Endothelial cell of umbilical vein (primary cell): ENCODE measurements around the gene FGD5. TPM values are rescaled to one million over a fixed set of nuclear protein-coding genes. Genes with fewer than 3 reads are reported as not detected.

ENCODE experiments used
- BruUV-seq: library from RNA; stranded (reverse); fragments of 400-500 nt; replicated peaks from 2 replicates; lab custom pipeline; 2021; lab: Mats Ljungman, UMichigan
- CTCF ChIA-PET: fragments of 300-600, 350-600 bp; sonication (Branson Sonifier 250); formaldehyde crosslinking; loops from one replicate; lab custom pipeline; 2021; ENCODE audit warnings: antibody characterized with exemption, inconsistent platforms; lab: Charles Lee
- POLR2A ChIA-PET: fragments of 300-600, 350-600 bp; sonication (Branson Sonifier 250); formaldehyde crosslinking; loops from one replicate; lab custom pipeline; 2021; ENCODE audit warnings: antibody characterized with exemption, inconsistent platforms; lab: Charles Lee
- DNase-seq: peaks from one replicate; pipeline ENCODE4 v3.0.0-alpha.2; 2011; ENCODE audit warnings: low read depth, low spot score
- FAIRE-seq: peaks from 2 replicates; lab custom pipeline; 2011; peaks lifted over from hg19 to GRCh38; lab: Jason Lieb, UNC
- H2AFZ ChIP-seq: 2 replicates; pipeline ENCODE4 v1.6.0; 2012; ENCODE audit warnings: low read depth, low read length, control low read depth, inconsistent platforms
- H3K27ac ChIP-seq: 2 replicates; pipeline ENCODE4 v1.5.1; 2011; ENCODE audit warnings: low read depth, mild to moderate bottlenecking, control low read depth, low read length, moderate library complexity; ENCODE audit not compliant: insufficient read depth
- H3K27me3 ChIP-seq, 2 experiments: 2 replicates each; pipeline versions ENCODE4 v1.6.0 to v1.6.1; 2011; ENCODE audit warnings: low read length in 2 of 2, mixed read lengths in 1 of 2; ENCODE audit not compliant: control insufficient read depth in 2 of 2, insufficient read depth in 2 of 2
- H3K36me3 ChIP-seq, 2 experiments: 2 replicates in 1 of 2; 3 replicates in 1 of 2; pipeline ENCODE4 v1.5.1; 2011; ENCODE audit warnings: low read length in 2 of 2, mild to moderate bottlenecking in 1 of 2, moderate library complexity in 1 of 2; ENCODE audit not compliant: control insufficient read depth in 2 of 2, insufficient read depth in 2 of 2; ENCODE audit errors: extremely low read depth in 1 of 2
- H3K4me1 ChIP-seq: 3 replicates; pipeline ENCODE4 v1.5.1; 2011; ENCODE audit warnings: mild to moderate bottlenecking, low read length; ENCODE audit not compliant: control insufficient read depth, insufficient read depth; ENCODE audit errors: extremely low read depth
- H3K4me2 ChIP-seq: 2 replicates; pipeline ENCODE4 v1.6.1; 2011; ENCODE audit warnings: low read length, control low read depth, mixed read lengths; ENCODE audit not compliant: insufficient read depth
- H3K4me3 ChIP-seq, 3 experiments: fragments of 200-600 bp in 1 of 3; sonication (generic), shearing (Covaris generic) in 1 of 3; replicated peaks in 1 of 3; 2 replicates each; pipeline ENCODE4 v1.5.1; 2011 to 2016; ENCODE audit warnings: control low read depth in 3 of 3, low read length in 3 of 3, mild to moderate bottlenecking in 2 of 3, inconsistent platforms in 1 of 3, low read depth in 1 of 3, moderate library complexity in 1 of 3; ENCODE audit not compliant: insufficient read depth in 1 of 3
- H3K79me2 ChIP-seq: 2 replicates; pipeline ENCODE4 v1.6.0; 2012; ENCODE audit warnings: low read length, inconsistent platforms; ENCODE audit not compliant: control insufficient read depth, insufficient read depth
- H3K9ac ChIP-seq: replicated peaks from 2 replicates; pipeline ENCODE3; 2011; ENCODE audit warnings: low read length, control low read depth; ENCODE audit not compliant: insufficient read depth; ENCODE audit errors: extremely low read depth
- H3K9me1 ChIP-seq: replicated peaks from 3 replicates; pipeline ENCODE4 v1.6.0; 2011; ENCODE audit warnings: mild to moderate bottlenecking, low read length; ENCODE audit not compliant: control insufficient read depth, insufficient read depth; ENCODE audit errors: extremely low read depth
- H3K9me3 ChIP-seq: replicated peaks from 2 replicates; pipeline ENCODE4 v1.5.1; 2012; ENCODE audit warnings: low read length, inconsistent platforms; ENCODE audit not compliant: control insufficient read depth, insufficient read depth
- H4K20me1 ChIP-seq: replicated peaks from 2 replicates; pipeline ENCODE3; 2011; ENCODE audit warnings: mild to moderate bottlenecking, low read length; ENCODE audit not compliant: control insufficient read depth, insufficient read depth; ENCODE audit errors: extremely low read depth
- CTCF ChIP-seq, 2 donors: IDR thresholded peaks; 1 replicate in 1 of 2; 2 replicates in 1 of 2; pipeline ENCODE4 v1.5.1; 2011; ENCODE audit warnings: low read length in 2 of 2, mild to moderate bottlenecking in 2 of 2, moderate library complexity in 2 of 2, control low read depth in 1 of 2, inconsistent platforms in 1 of 2, low read depth in 1 of 2; ENCODE audit not compliant: insufficient read depth in 1 of 2; ENCODE audit errors: extremely low read depth in 1 of 2
- EZH2 ChIP-seq: IDR thresholded peaks from 2 replicates; pipeline ENCODE4 v1.6.1; 2012; ENCODE audit warnings: borderline replicate concordance, low read depth, mild to moderate bottlenecking, moderate library complexity, low read length, inconsistent platforms; ENCODE audit not compliant: severe bottlenecking
- FOS ChIP-seq: IDR thresholded peaks from 2 replicates; pipeline ENCODE4 v1.6.1; 2011; ENCODE audit warnings: mild to moderate bottlenecking, low read length, moderate library complexity, borderline replicate concordance; ENCODE audit not compliant: insufficient read depth
- GATA2 ChIP-seq: IDR thresholded peaks from 2 replicates; pipeline ENCODE4 v1.7.0; 2011; ENCODE audit warnings: low read depth, mild to moderate bottlenecking, moderate library complexity, mixed read lengths, low read length; ENCODE audit not compliant: insufficient read length, insufficient read depth
- JUN ChIP-seq: IDR thresholded peaks from 2 replicates; pipeline ENCODE4 v1.6.1; 2011; ENCODE audit warnings: borderline replicate concordance, low read depth; ENCODE audit not compliant: insufficient read length, insufficient read depth
- MAX ChIP-seq: IDR thresholded peaks from 2 replicates; pipeline ENCODE4 v1.6.1; 2011; ENCODE audit not compliant: insufficient read depth, insufficient read length
- MYC ChIP-seq: IDR thresholded peaks from one replicate; pipeline ENCODE4 v1.6.1; 2011; ENCODE audit warnings: mild to moderate bottlenecking, low read depth, low read length
- POLR2A ChIP-seq: IDR thresholded peaks from 2 replicates; pipeline ENCODE4 v1.6.1; 2012; ENCODE audit warnings: low read depth, mild to moderate bottlenecking, control low read depth, low read length
- POLR2AphosphoS5 ChIP-seq: IDR thresholded peaks from 2 replicates; pipeline ENCODE4 v1.6.1; 2012; ENCODE audit warnings: low read depth, mild to moderate bottlenecking, control low read depth, low read length, moderate library complexity; ENCODE audit not compliant: insufficient read depth
- dilution Hi-C: fragments of 300-500 bp; cut with MboI; formaldehyde crosslinking; loops from one replicate; pipeline ENCODE4 v1.15.0; 2019; ENCODE audit warnings: low sequenced_read_pairs; ENCODE audit not compliant: extremely low pct_ligation_motif_present
- intact Hi-C: fragments of 100-400 bp; cut with micrococcal nuclease; formaldehyde crosslinking; loops from one replicate; pipeline ENCODE4 v1.10.0; 2022
- polyA plus RNA-seq, 4 experiments: library from polyadenylated mRNA; depleted of rRNA in 3 of 4; stranded (reverse) in 3 of 4; unstranded in 1 of 4; fragments of >200 nt; gene quantifications; 2 replicates each; pipeline versions ENCODE4 v1.2.1 to v1.2.3, GENCODE V29; 2011 to 2012; ENCODE audit warnings: missing spikeins in 1 of 4
- total RNA-seq: library from RNA; stranded (reverse); gene quantifications from 2 replicates; pipeline ENCODE4 v1.2.3, GENCODE V29; 2021

Gene FGD5
- total and polyA plus RNA-seq, 2 donors (not counting 3 experiments of a cell fraction or from before 2014, with no cell fraction given) = 49.6 to 134 TPM

- H3K9ac ChIP-seq = no peak overlapping the region
- no peak overlapping the region for H2AFZ ChIP-seq
- H3K27me3 ChIP-seq = no peaks in the 10 kb centered on the region
- CTCF ChIA-PET = interaction anchor here (0.6 to 1.2 kb wide), 2 partner anchors 54 to 64 kb away, joined by 3 read pairs; no protein-coding TSS in a partner anchor
- no peak overlapping the region for H3K27ac ChIP-seq
- intact Hi-C loops (loop anchor here (5.0 kb wide), 1 partner anchor 172 kb away; no protein-coding TSS in a partner anchor), dilution Hi-C loops (loop anchor here (10.0 kb wide), 1 partner anchor 60 kb away; no protein-coding TSS in a partner anchor)
- no peaks in the 10 kb centered on the region for H3K9me3 ChIP-seq
- peaks cover 73% of the 10 kb centered on the region for H3K79me2 ChIP-seq
- TF ChIP-seq MAX (no peak), GATA2 (no peak), MYC (no peak), CTCF (IDR thresholded peaks at IDR 0.05; ENCODE audit: extremely low read depth in 1 of 2, insufficient read depth in 1 of 2, low read depth in 1 of 2, low read length in 2 of 2) (no peak), EZH2 (no peak), POLR2A (no peak), FOS (no peak), JUN (no peak), POLR2AphosphoS5 (no peak)
- H3K9me1 ChIP-seq = no peaks in the 10 kb centered on the region
- no peak overlapping the region for H3K4me2 ChIP-seq
- H3K36me3 ChIP-seq = no peaks in the 10 kb centered on the region
- FAIRE-seq (no peak), DNase-seq (no peak)
- no peaks in the 10 kb centered on the region for H4K20me1 ChIP-seq
- peaks cover 15% of the 10 kb centered on the region for H3K4me1 ChIP-seq
- H3K4me3 ChIP-seq = no peak overlapping the region
- no TSS peak for BruUV-seq
- POLR2A ChIA-PET = no interaction called here
These were observed 25.8 kb downstream of the FGD5 start for GRCh38 chr3:14844386-14845170.
